Ovary (tissue), 9 donors: Measurements from ENCODE around the gene OSBPL1A. TPM values are rescaled to one million over a fixed set of nuclear protein-coding genes. Genes with fewer than 3 reads are reported as not detected.
"Not testable (repeated sequence)": the region's sequence is repeated elsewhere in the genome, so short reads cannot be mapped to it uniquely, and the experiment has no call there.

ENCODE experiments used
- DNase-seq, 5 donors: peaks; one replicate each; pipeline ENCODE4 v3.0.0-alpha.2; 2019 to 2020
- H3K27ac ChIP-seq, 2 donors: fragments of 200-600 bp; one replicate each; pipeline versions ENCODE4 v1.5.1 to v1.8.0; 2019 to 2022
- H3K27me3 ChIP-seq: fragments of 200-600 bp; one replicate; pipeline ENCODE4 v1.8.0; 2022
- H3K36me3 ChIP-seq: fragments of 200-600 bp; sonication (generic); one replicate; pipeline ENCODE4 v1.5.1; 2019
- H3K4me1 ChIP-seq: one replicate; pipeline ENCODE4 v1.8.1; 2013; ENCODE audit warnings: mild to moderate bottlenecking, moderate library complexity; ENCODE audit not compliant: insufficient read depth
- H3K4me3 ChIP-seq: fragments of 200-600 bp; sonication (generic); one replicate; pipeline ENCODE4 v1.5.1; 2017
- H3K9me3 ChIP-seq, 2 donors: fragments of 200-600 bp in 1 of 2; sonication (generic) in 1 of 2; one replicate each; pipeline versions ENCODE4 v1.5.1 to v1.8.1; 2013 to 2019; ENCODE audit warnings: mild to moderate bottlenecking in 1 of 2, moderate library complexity in 1 of 2
- EP300 ChIP-seq: sonication (generic); formaldehyde crosslinking; IDR thresholded peaks from one replicate; pipeline ENCODE4 v1.6.1; 2017; ENCODE audit warnings: antibody characterized with exemption
- POLR2A ChIP-seq: fragments of 450-650 bp; IDR thresholded peaks from one replicate; pipeline ENCODE4 v1.6.1; 2017; ENCODE audit warnings: antibody characterized with exemption, mild to moderate bottlenecking, moderate library complexity
- WGBS, 3 donors: extraction: QIAGEN DNeasy Blood & Tissue Kit in 1 of 3; methylation state at CpG; one replicate each; pipeline versions ENCODE4 v1.1.5 to v1.1.7; 2013 to 2017; 5-methylcytosine and 5-hydroxymethylcytosine counted together
- intact Hi-C, 4 donors: fragments of 100-400 bp; cut with DNase I; formaldehyde crosslinking; loops; one replicate each; pipeline versions ENCODE4 v1.11.0 to v1.15.1; 2022 to 2023
- polyA plus RNA-seq, 2 donors: library from polyadenylated mRNA; stranded (reverse); fragments of 200-250 nt in 1 of 2; fragments of 350-450 nt in 1 of 2; fragmentation: Illumina TruSeq in 1 of 2; extraction: RNeasy Lipid Tissue Mini Kit (QIAGEN cat#74804) in 1 of 2; gene quantifications; one replicate each; pipeline ENCODE4 v1.2.3, GENCODE V29; 2013 to 2014
- total RNA-seq, 7 donors: library from RNA; depleted of rRNA in 2 of 7; stranded (reverse); fragments of >200 nt in 2 of 7; fragmentation: NEBNext Ultra II Directional in 3 of 7; extraction: Animal tissue kit (Norgen Biotek cat#: 25700) in 3 of 7; gene quantifications; one replicate each; pipeline versions ENCODE4 v1.1.0 to v1.2.4, GENCODE V29; 2016 to 2023
- TF ChIP-seq, protein P1 (sequence below), 3 donors: fragments of 450-650 bp in 2 of 3; fragments of 200-600 bp in 1 of 3; IDR thresholded peaks; one replicate each; pipeline versions ENCODE4 v1.5.1 to v1.8.0; 2016 to 2022; ENCODE audit warnings: antibody characterized with exemption in 3 of 3, mild to moderate bottlenecking in 1 of 3
- donor health status: DM: no; HTN: no; CAD: no; lungs with moderate emphysema.
- donor health status: DM: no; HTN: no; CAD: no.
- donor health status: Bipolar disorder and iron deficiency.
- donor health status: DM: yes; HTN: yes; CAD: no.
- donor health status: DM: no; HTN: no; CAD: no.
- donor health status: DM: yes; HTN: yes; CAD: no.

OSBPL1A gene
- total and polyA plus RNA-seq, 9 donors, result 28.1 to 68.9 (median 40.2) TPM

DNA sequence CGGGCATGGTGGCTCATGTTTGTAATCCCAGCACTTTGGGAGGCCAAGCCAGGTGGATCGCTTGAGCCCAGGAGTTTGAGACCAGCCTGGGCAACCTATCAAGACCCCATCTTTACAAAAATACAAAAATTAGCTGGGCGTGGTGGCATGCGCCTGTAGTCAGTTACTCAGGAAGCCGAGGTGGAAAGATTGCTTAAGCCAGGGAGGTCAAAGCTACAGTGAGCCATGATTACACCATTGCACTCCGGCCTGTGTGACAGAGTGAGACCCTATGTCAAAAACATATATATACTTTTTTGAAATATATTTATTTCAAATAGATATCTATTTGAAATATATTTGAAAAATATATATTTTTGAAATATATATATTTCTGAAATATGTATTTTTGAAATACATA, 10.9 kb downstream of the OSBPL1A start:
- no peaks in the 10 kb centered on the region for H3K27me3 ChIP-seq
- no peaks in the 10 kb centered on the region for H3K9me3 ChIP-seq
- intact Hi-C loops, result no loop called here
- DNase-seq, result no peak
- no peaks in the 10 kb centered on the region for H3K36me3 ChIP-seq
- no peak overlapping the region for H3K4me3 ChIP-seq
- no peak for TF ChIP-seq POLR2A
- TF ChIP-seq, protein P1, sequence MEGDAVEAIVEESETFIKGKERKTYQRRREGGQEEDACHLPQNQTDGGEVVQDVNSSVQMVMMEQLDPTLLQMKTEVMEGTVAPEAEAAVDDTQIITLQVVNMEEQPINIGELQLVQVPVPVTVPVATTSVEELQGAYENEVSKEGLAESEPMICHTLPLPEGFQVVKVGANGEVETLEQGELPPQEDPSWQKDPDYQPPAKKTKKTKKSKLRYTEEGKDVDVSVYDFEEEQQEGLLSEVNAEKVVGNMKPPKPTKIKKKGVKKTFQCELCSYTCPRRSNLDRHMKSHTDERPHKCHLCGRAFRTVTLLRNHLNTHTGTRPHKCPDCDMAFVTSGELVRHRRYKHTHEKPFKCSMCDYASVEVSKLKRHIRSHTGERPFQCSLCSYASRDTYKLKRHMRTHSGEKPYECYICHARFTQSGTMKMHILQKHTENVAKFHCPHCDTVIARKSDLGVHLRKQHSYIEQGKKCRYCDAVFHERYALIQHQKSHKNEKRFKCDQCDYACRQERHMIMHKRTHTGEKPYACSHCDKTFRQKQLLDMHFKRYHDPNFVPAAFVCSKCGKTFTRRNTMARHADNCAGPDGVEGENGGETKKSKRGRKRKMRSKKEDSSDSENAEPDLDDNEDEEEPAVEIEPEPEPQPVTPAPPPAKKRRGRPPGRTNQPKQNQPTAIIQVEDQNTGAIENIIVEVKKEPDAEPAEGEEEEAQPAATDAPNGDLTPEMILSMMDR (IDR thresholded peaks at IDR 0.05), result no peak
- peaks cover 8% of the 10 kb centered on the region for H3K4me1 ChIP-seq
- H3K27ac ChIP-seq, result no peak overlapping the region
- 84 to 92% (median 91%) methylated on average over 6 of the region's 6 CpGs for WGBS, 3 donors

DNA sequence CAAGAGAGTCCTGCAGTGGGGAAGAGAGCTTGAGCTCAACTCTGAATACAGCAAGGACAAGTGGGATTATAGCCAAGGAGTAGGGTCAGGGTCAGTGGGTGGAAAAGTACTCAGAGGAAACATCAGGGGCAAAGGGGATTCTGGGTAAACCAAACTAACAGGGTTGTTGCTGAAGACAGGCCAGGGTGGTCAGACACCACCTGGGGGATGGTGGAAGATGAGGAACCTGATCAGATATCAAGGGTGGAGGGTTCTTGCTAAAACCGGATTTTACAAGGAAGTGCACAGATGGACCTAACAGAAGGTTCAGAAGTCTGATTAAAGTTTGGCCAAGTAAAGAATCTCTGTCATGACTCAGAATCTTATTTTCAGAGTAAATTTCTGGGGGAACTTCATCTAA, 16.5 kb downstream of the OSBPL1A start:
- intact Hi-C loops, result no loop called here
- WGBS, 3 donors, result 15 to 38% (median 20%) methylated on average over 1 of the region's 1 CpG
- TF ChIP-seq POLR2A (no peak), EP300 (no peak)
- Histone ChIP-seq H3K27me3 (no peaks in the 10 kb centered on the region), H3K4me3 (no peak overlapping the region), H3K4me1 (peaks cover 6% of the 10 kb centered on the region), H3K36me3 (no peaks in the 10 kb centered on the region), H3K9me3 (no peaks in the 10 kb centered on the region), H3K27ac (no peak overlapping the region)
- DNase-seq, result no peak

DNA sequence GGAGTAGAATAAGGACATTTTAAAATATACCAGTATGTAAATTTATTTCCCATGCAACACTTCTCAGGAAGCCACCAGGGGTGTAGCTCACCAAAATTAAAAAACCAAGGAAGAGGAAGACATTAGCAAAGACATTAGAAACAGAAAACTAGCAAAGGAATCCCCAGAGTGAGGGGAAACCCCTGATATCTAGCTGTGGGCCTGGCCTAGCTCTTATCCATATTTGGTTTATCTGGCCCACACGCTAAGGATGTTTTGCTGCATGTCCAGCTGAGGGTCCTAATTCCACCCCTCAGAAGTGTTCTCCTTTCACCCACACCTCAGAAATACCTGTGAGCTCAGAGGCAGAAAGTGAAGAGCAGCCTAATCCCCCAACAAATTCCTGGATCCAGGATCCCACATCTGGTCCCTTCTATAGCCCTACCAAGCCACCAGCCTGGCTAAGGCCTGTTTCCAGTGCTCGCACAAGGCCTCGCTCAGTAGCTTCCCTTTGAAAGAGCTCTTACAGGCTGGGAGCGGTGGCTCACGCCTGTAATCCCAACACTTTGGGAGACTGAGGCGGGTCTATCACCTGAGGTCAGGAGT, 17.4 kb downstream of the OSBPL1A start:
- H3K9me3 ChIP-seq, result no peaks in the 10 kb centered on the region
- no peak overlapping the region for H3K4me3 ChIP-seq
- H3K4me1 ChIP-seq, result peaks cover 6% of the 10 kb centered on the region
- 86 to 93% (median 88%) methylated on average over 6 of the region's 6 CpGs for whole genome bisulfite sequencing, 3 donors
- intact Hi-C loops, result no loop called here
- no peak for TF ChIP-seq EP300
- no peak for TF ChIP-seq POLR2A
- TF ChIP-seq, protein P1 (IDR thresholded peaks at IDR 0.05), result no peak
- no peak for DNase-seq
- no peaks in the 10 kb centered on the region for H3K36me3 ChIP-seq
- H3K27me3 ChIP-seq, result no peaks in the 10 kb centered on the region
- no peak overlapping the region for H3K27ac ChIP-seq

- 68 to 74% (median 74%) methylated on average over 1 of the region's 1 CpG for WGBS, 3 donors
- no peak for DNase-seq
- Histone ChIP-seq H3K27me3 (no peaks in the 10 kb centered on the region), H3K27ac (no peak overlapping the region), H3K4me1 (peaks cover 4% of the 10 kb centered on the region), H3K36me3 (no peaks in the 10 kb centered on the region), H3K9me3 (no peaks in the 10 kb centered on the region), H3K4me3 (no peak overlapping the region)
- TF ChIP-seq POLR2A, result no peak
- TF ChIP-seq EP300, result no peak
- TF ChIP-seq, protein P1 (IDR thresholded peaks at IDR 0.05), result no peak
- intact Hi-C loops, result no loop called here
Observed at GRCh38 chr18:24378598-24378997, 19.0 kb downstream of the OSBPL1A start.

GRCh38 chr18:24376531-24376930, 21.1 kb downstream of the OSBPL1A start:
- intact Hi-C loops, H3K9me3 ChIP-seq, H3K4me1 ChIP-seq, H3K27ac ChIP-seq, DNase-seq, H3K36me3 ChIP-seq, H3K4me3 ChIP-seq, H3K27me3 ChIP-seq: not testable (repeated sequence)
- 96 to 98% (median 97%) methylated on average over 23 of the region's 23 CpGs for WGBS, 3 donors
